HS-5 (cell line): ENCODE data around the gene SYNPR.
"Not testable (repeated sequence)": the region's sequence is repeated elsewhere in the genome, so short reads cannot be mapped to it uniquely, and the experiment has no call there.

Experiments used
- DNase-seq: peaks from one replicate; pipeline ENCODE4 v3.0.0-alpha.2; 2012; ENCODE audit warnings: low read depth

The SYNPR gene

GRCh38 chr3:63278171-63279004, at the start of gene SYNPR:
TSS of gene SYNPR (plus strand) at chr3:63278308.
- no peak for DNase-seq

GRCh38 chr3:63228677-63229076, 49.4 kb upstream of the SYNPR start:
- peak; percentile 33 for DNase-seq

GRCh38 chr3:63230146-63230545, 48.0 kb upstream of the SYNPR start:
- no peak for DNase-seq

GRCh38 chr3:63231643-63232042, 46.5 kb upstream of the SYNPR start:
- no peak for DNase-seq

- DNase-seq: no peak
Observed at GRCh38 chr3:63232764-63233396, 45.2 kb upstream of the SYNPR start.

- no peak for DNase-seq
Observed at GRCh38 chr3:63240381-63240902, 37.7 kb upstream of the SYNPR start.

- DNase-seq: no peak
Observed at GRCh38 chr3:63242124-63242523, 36.0 kb upstream of the SYNPR start.

GRCh38 chr3:63244486-63244885, 33.6 kb upstream of the SYNPR start:
- no peak for DNase-seq

- DNase-seq: no peak
Observed at GRCh38 chr3:63245726-63246241, 32.3 kb upstream of the SYNPR start.

- DNase-seq: no peak
Observed at GRCh38 chr3:63248015-63248414, 30.1 kb upstream of the SYNPR start.

GRCh38 chr3:63251499-63251898, 26.6 kb upstream of the SYNPR start:
- DNase-seq: no peak

- not testable (repeated sequence) for DNase-seq
Observed at GRCh38 chr3:63255819-63256218, 22.3 kb upstream of the SYNPR start.

- no peak for DNase-seq
Observed at GRCh38 chr3:63264716-63265115, 13.4 kb upstream of the SYNPR start.

GRCh38 chr3:63274359-63274758, 3.7 kb upstream of the SYNPR start:
- DNase-seq: no peak

- DNase-seq: no peak
Observed at GRCh38 chr3:63279005-63279841, 1.1 kb downstream of the SYNPR start.

GRCh38 chr3:63287610-63288009, 9.5 kb downstream of the SYNPR start:
- DNase-seq: no peak

GRCh38 chr3:63290686-63291085, 12.6 kb downstream of the SYNPR start:
- DNase-seq: no peak

GRCh38 chr3:63294332-63294731, 16.2 kb downstream of the SYNPR start:
- no peak for DNase-seq

- DNase-seq: no peak
Observed at GRCh38 chr3:63295356-63295755, 17.2 kb downstream of the SYNPR start.

GRCh38 chr3:63295806-63296205, 17.7 kb downstream of the SYNPR start:
- DNase-seq: no peak

- no peak for DNase-seq
Observed at GRCh38 chr3:63296249-63296648, 18.1 kb downstream of the SYNPR start.

GRCh38 chr3:63303238-63303637, 25.1 kb downstream of the SYNPR start:
- DNase-seq: no peak
